GM21723 (cell line): Measurements from ENCODE around the gene PREX1.
A peak's percentile ranks its signal among the peaks of the same experiment; 100 is the strongest.
"Not testable (repeated sequence)": the region's sequence is repeated elsewhere in the genome, so short reads cannot be mapped to it uniquely, and the experiment has no call there.

Source experiments
- ATAC-seq: cut with Tn5 transposase; IDR thresholded peaks from one replicate; pipeline ENCODE4 v1.9.1; 2021; ENCODE audit warnings: mild to moderate bottlenecking, moderate library complexity; ENCODE audit not compliant: unreplicated experiment

The PREX1 gene, protein sequence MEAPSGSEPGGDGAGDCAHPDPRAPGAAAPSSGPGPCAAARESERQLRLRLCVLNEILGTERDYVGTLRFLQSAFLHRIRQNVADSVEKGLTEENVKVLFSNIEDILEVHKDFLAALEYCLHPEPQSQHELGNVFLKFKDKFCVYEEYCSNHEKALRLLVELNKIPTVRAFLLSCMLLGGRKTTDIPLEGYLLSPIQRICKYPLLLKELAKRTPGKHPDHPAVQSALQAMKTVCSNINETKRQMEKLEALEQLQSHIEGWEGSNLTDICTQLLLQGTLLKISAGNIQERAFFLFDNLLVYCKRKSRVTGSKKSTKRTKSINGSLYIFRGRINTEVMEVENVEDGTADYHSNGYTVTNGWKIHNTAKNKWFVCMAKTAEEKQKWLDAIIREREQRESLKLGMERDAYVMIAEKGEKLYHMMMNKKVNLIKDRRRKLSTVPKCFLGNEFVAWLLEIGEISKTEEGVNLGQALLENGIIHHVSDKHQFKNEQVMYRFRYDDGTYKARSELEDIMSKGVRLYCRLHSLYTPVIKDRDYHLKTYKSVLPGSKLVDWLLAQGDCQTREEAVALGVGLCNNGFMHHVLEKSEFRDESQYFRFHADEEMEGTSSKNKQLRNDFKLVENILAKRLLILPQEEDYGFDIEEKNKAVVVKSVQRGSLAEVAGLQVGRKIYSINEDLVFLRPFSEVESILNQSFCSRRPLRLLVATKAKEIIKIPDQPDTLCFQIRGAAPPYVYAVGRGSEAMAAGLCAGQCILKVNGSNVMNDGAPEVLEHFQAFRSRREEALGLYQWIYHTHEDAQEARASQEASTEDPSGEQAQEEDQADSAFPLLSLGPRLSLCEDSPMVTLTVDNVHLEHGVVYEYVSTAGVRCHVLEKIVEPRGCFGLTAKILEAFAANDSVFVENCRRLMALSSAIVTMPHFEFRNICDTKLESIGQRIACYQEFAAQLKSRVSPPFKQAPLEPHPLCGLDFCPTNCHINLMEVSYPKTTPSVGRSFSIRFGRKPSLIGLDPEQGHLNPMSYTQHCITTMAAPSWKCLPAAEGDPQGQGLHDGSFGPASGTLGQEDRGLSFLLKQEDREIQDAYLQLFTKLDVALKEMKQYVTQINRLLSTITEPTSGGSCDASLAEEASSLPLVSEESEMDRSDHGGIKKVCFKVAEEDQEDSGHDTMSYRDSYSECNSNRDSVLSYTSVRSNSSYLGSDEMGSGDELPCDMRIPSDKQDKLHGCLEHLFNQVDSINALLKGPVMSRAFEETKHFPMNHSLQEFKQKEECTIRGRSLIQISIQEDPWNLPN (N-terminal part only)

DNA sequence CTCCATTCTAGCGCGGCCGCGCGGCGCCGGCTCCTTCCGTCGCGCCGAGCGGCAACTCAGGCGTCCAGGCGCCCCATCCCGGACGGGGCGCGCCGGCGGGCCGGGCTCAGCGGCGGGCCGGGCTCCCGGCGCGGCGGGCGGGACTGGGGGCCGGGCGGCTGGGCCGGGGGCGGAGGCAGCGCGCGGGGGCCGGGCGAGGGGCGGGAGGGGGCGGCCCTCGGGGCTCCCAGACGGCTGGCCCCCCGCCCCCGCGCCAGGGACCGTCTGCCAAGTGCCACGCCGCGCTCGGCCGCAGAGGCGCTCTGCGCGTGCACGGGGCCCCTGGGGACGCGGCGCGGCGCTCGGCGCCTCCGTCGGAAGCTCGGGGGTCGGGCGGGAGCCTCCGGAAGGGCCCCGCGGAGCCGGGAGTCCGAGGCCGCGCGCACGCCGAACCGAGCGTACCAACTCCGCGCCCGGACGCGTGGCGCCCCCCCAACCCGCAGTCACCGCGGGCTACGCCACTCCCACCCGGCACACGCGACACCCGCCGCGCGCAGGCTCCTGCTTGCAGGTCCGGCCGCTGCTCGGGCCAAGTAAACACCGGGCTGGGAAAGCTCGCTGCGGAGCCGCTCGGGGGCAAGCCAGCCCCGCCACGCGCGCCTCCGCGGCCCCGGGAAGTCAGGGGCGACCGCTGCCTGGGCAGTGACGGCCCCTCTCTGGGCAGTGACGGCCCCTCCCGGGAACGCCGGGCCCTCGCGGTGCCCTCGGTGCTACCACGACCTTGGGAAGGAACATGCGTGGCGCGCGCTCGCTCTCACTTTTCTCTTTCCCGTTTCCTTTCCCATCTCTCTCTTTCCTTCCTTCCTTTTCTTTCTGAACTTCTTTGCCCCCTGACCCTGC lies at the start of gene PREX1:
Gene PREX1 (minus strand): TSS at position 145 of the 879 bp plus-strand sequence. CDS start 139 bp downstream, at position 6.
- ATAC-seq: peak; percentile 48

DNA sequence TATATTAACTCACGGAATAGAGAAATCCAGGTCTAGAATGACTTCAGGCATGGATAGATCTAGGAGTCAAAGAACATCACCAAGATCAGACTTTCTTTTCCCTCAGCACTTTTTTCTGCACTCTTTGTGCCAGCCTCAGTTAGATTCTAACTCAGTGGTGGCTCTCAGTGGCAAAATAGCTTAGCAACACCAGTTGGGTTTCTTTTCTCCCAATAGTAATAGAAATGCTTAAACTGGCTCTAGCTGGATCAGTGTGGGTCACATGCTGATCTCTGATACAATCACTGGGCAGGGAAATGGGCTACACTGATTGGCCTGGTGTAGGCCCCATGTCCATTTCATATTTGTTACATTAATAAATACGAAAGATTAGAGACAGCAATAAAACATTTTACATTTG lies 49.5 kb upstream of the PREX1 start:
- ATAC-seq: no peak

DNA sequence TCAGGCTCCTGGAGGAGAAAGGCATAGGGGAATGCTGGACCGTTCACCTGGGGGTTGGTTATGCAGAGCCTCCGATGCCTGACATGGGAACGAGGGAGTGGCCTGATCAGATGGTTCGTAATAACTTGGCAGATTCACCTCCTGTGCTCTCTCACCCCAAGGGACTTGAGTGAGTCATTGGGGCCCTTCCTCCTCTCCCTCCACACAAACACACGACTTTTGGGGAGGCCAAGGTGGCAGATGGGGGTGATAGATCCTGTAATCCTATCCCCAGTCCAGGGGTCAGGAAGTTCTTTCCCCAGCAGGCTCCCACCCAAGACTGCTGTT lies 48.1 kb upstream of the PREX1 start:
- no peak for ATAC-seq

DNA sequence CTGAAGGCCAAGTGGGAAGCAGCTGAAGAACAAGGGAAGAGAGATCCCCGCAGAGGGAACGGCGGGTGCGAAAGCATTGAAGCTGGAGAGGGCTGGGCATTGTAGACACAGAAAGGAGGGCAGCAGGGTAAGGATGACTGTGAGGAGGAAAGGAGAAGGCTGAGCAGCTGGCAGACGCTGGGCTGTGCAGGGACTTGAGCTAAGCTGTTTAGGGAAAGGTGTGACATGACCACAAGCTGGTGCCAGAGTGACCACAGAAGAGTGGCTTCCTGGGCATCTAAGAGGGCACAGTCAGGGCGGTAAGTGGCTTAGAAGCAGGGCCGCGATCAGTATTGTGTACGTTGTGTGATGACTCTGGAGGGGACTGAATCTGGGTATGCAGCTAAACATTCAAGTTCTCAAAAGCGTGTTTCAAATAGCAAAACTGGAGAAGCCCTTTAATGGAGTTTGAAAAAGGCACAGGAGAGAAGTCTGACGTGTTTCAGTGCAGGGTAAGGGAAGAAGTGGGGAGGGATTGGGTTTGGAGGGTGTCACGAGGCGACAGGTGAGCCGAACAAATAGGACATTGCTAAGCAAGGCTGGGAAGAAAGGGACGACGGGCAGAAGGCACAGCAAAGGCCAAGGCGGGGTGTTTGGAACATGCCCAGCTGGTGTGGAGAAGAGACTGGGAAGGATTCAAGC lies 47.6 kb upstream of the PREX1 start:
- no peak for ATAC-seq

DNA sequence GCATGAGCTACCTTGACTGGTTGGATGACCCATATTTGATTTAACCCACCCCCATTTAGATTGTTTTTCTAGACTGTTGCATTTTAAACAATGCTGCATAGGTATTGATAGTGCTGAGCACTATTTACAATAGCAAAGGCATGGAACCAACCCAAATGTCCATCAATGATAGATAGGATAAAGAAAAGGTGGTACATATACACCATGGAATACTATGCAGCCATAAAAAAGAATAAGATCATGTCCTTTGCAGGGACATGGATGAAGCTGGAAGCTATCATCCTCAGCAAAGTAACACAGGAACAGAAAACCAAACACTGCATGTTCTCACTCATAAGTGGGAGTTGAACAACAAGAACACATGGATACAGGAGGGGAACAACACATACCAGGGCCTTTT lies 41.6 kb upstream of the PREX1 start:
- not testable (repeated sequence) for ATAC-seq

DNA sequence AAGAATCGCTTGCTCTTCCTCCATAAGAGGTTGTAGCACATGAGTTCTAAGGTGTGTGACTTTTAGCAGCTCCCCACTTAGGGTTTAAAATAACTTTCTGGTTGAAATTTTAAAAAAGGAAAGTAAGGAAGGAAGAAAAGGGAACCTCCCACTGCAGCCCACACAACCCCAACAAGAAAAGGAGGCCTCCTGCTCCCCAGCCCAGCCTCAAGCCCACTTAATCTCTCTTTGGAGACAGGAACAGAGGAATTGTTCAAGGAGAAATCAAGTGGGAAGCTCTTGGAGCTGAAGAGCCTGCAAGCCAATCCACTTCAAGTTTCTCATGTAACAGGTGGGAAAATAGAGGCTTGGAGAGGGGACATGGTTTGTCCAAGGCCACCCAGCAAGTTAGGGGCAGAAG lies 39.1 kb upstream of the PREX1 start:
- ATAC-seq: no peak

DNA sequence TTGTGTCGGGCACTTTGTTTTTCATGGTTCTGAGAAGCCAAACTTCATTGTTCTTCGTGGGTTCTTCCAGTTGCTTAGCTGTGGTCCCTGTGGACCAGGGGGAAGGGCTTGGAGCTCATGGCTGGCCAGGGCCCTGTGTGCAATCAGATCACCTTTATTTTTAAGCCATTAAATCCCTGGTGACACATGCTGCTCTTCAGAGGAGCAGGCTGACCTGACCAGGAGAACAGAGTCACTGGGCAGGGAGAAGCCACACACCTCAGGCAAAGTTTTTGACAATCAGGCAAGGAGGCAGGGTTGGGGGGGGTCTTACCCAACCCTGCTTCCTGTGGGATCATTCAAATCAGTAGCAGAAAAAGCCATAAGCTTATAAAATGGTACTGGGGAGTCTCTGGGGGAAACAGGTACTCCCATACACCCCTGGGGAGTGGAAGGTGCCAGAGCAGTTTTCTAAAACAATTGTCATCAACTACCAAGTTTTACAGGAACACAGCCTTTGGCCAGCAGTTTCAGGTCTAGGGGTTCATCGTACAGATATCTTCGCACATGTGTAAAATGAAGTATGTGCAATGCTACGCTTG lies 37.0 kb upstream of the PREX1 start:
- ATAC-seq: no peak

DNA sequence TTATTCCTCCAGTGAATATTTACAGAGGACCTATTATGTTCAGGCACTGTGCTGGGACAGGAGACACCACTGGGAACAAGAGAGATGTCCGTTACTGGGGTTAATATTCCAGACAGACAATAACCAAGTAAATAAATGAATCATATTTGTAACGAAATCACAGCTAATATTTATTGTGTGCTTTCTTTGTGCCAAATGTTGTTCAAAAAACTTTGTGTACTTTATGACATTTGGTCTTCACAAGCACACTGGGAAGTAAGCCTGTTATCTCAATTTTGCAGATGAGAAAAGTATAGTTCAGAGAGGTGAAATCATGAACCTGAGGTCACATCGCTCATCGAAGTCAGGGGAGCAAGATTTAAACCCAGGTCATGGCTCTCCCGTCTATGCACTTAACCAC lies 36.5 kb upstream of the PREX1 start:
- ATAC-seq: no peak

DNA sequence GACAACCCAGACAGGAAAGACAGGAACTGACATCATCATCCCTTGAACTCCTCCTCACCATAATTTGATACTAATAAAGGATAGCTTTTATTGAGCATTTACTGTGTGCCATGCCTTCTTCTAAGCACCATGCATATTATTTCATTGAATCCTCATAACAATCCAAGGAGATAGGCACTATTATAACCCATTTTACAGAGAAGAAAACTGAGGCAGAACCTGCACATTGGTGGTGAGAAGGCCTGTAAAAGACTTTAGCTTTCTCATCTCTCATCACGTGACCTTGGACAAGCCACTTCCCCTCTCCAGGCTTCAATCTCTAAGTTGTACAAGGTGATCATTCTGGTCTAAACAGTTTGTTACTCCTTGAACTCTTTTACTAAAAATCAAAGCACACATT lies 34.5 kb upstream of the PREX1 start:
- ATAC-seq: no peak

DNA sequence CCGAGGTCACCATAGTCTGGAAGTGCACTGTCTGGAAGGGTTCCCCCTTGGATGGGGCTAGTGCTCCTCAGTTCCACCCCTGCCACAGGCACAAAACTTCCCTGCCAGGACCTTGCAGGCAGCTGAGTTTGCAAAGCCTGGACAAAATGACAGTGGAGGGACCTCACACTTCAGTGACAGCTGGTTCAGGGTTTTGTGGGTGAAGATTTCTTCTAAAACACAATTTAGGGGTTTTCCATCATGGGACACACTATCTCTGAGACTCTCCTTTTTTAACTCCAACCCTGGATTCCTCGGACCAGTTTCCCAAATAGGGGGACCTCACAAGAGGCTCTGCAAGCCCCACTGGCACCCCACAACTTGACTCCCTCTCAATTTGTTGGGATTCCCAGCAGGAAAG lies 33.6 kb upstream of the PREX1 start:
- ATAC-seq: no peak

DNA sequence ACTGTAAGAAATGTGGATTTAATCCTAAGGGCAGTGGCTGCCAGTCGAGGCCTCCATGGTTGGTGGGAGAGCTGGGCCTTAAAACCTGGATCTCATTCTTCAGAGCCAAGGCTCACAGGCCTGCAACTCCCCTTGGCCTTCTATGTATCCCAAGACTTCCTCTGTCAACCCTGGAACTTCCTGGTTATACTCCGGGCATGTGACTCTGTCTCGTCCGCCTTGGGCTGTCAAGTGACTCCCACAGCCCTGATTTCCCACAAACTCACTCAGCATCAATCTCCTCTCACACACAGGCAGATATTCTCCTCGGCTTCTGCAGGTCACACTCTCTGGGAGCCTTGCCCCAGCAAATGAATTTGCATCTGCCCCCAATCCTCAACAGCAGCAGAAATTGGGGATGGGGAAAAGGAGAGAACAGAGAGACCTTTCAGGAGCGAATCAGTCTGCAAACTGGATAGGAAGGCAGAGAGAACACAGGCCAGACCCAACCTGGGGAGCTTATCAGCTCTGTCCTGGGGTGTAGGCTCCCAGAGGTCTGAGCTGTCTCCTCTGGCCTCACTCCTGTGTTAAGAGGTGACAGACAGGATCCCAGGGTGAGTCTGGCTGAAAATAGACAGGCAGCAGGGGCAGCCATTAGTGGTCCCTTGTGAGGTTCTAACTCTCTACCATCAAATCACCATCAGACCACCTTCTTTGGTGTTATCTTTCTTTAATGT lies 30.4 kb upstream of the PREX1 start:
- no peak for ATAC-seq

DNA sequence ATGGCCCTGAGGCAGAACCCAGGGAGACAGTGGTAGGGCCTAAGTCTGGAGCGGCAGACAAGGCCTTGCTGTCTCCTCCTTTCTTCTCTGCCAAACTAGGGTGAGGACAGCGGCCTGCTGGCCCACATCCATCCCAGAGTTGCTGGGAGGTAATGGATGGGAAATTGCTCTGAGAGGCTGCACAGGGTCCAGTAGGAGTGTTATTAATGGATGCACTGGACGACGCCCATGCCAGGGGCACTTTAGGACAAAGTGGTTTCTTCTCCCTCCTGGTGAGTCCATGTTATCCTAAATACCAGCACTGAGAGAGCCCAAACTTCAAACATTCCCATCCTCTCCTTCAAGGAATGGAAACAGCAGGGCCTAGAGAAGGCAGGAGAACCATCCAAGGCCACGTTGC lies 28.3 kb upstream of the PREX1 start:
- no peak for ATAC-seq

DNA sequence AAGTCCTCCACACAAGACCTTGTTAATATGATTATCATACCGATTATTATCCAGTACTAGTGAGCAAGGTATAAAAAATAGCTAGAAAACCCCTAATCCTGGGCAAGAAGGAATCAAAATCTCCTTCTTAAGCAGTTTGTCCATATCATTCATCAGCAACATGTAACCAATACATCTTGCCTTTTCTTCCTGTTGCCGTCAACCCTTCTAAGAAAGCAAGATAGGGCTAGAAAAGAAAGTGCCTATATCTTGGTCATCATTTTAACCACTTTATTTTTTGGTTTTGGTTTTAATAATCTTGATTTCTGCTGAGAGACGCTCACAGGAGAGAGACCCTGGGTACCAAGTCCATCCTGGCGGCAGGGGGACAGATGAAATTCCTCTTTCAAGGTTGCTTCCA lies 27.2 kb upstream of the PREX1 start:
- no peak for ATAC-seq

DNA sequence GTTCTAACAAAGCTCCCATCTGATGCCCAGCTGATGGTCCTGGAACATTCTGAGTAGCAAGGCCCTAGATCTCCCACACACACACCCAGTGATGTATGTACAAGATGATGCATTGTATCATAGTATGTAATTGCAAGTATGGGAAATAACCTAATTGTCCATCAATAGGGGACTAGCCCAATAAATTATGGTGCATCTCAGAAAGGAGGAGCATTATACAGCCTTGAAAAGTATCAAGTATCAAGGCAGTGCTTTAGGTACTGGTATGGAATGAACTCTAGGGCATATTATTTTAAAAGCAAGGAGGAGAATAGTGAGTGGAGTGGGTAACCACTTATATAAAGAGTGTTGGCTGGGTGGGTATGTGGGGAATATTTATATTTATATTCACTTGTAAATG lies 24.8 kb upstream of the PREX1 start:
- ATAC-seq: no peak

DNA sequence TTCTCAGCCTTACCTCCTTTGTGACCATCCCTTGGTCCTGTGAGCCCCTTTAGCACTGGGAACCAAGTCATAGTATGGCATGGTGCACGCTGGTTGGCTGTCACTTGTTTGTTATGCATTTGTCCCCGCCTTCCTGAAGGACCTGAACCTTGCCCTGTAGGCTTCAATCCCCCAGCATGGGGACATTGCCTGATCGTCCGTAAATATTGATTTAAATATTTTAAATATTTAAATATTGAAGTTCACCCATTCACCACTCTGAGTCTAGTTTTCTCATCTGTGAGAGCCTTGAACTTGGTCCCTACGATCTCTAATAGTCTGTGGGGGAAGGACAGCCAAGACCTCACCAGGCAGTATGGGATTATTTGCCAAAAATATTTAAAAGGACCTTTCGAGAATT lies 23.8 kb upstream of the PREX1 start:
- no peak for ATAC-seq

DNA sequence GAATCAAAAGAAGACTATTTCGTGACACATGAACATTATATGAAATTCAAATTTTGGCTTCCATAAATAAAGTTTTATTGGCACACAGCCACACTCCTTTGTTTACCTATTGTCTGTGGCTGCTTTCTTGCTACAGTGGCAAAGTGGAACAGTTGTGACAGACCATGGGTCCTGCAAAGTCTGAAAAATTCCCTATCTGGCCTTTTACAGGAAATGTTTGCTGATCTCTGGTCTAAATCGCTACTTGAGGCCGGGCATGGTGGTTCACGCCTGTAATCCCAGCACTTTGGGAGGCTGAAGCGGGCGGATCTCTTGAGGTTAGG lies 23.1 kb upstream of the PREX1 start:
- no peak for ATAC-seq

DNA sequence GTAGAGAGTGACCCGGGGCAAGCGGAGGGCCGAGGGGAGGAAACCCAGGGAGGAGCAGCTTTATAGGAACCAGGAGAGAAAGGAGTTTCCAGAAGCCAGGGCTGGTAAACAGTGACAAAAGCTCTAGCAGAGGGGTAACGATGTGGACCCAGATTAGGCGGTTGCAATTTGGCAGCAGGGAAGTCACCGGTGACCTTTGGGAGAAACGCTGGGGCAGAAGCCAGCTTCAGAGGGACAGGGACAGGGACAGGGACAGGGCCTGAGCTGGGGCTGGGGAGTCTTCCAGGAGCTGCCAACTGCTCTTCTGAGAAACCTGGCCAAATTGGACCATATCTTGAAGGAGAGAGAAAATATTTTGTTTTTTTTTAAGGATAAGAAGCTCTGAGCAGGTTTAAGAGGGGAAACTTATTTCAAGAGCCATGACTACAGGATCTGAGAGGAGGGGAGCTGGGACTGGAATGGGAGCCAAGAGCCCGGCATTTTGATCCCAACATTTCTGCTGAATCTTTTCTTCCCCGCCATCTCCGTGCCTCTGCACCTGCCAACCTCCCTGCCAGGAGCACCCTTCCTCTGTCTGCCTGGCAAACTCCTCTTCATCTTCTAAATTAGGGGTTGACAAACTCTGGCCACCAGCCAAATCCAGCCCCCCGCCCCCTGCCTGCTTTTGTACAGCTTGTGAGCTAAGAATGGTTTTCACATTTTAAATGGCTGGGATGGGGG lies 22.6 kb upstream of the PREX1 start:
- ATAC-seq: no peak

DNA sequence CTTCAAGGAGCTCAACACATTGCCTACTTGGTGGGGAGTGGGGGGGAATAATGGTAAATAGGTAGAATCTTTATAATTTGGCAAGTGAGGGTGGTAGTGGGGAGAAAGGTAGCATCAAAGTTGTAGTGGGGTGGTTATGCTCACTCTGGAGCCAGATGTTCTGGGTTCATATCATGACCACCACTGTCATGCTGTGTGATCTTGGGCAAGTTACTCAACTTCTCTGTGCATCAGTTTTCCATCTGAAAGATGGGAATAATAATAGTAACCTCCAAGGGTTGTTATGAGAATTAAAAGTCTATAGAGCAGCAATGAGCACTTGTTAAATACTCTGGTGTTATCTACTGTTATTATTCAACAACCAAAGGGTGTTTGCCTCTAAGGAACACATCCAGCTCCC lies 22.0 kb upstream of the PREX1 start:
- ATAC-seq: no peak
